Measurements from ENCODE around the gene SLC22A5.

DNA sequence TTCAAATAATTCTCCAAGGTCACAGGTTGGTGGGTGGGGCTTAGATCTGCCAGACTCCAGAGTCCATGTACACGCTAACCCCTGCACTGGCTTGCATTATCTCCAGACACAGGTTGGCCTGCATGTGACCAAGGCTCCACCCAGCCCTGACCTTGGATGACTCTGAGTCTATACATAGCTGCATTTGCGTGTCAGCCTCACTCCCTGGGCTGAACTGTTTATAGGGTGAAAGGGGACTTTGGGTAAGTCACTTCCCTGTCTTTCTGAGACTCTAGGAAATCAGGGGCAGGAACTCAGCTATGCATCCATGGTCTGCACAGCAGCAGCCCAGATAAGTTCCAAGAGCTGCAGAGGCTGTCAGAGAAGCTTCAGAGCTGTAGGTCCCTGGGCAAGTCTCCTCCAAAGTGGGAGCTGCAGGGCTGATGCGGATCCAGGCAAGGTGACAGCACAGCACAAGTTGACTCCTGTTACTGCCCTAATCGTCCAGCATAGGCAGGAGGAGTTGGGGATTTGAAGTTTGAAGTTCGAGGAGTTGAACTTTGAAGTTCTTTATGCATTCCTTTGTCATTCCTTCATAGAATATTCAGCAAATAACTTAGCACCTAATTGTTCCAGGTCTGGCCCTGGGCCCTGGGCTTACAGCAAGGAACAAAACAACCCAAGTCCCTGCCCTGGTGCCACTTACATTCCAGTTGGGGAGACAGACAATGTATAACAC is 53.4 kb downstream of the SLC22A5 start:
- TF ChIP-seq POLR2A (IDR thresholded peaks at IDR 0.05) = no peak
- no peak for TF ChIP-seq CTCF (IDR thresholded peaks at IDR 0.05)

Measured in breast epithelium (tissue), 3 donors.